Calu3 (cell line): ENCODE data around the gene MRPL9. TPM values are rescaled to one million over a fixed set of nuclear protein-coding genes. Genes with fewer than 3 reads are reported as not detected.

Source experiments
- BruUV-seq: library from RNA; stranded (reverse); fragments of 400-500 nt; replicated peaks from 2 replicates; lab custom pipeline; 2021; lab: Mats Ljungman, UMichigan
- CTCF ChIA-PET: fragments of 300-600 bp; sonication (Branson Sonifier 250); formaldehyde crosslinking; loops from one replicate; lab custom pipeline; 2022; ENCODE audit warnings: antibody characterized with exemption; lab: Charles Lee
- DNase-seq: peaks from one replicate; pipeline ENCODE4 v3.0.0; 2022
- H3K27ac Mint-ChIP-seq: one replicate; pipeline ENCODE4 v1.8.0; 2022; ENCODE audit warnings: mixed read lengths; ENCODE audit not compliant: unreplicated experiment
- H3K27me3 Mint-ChIP-seq: one replicate; pipeline ENCODE4 v1.8.0; 2022; ENCODE audit warnings: mixed read lengths; ENCODE audit not compliant: unreplicated experiment
- H3K36me3 Mint-ChIP-seq: one replicate; pipeline ENCODE4 v1.8.0; 2022; ENCODE audit warnings: mild to moderate bottlenecking, moderate library complexity, mixed read lengths; ENCODE audit not compliant: insufficient read depth, unreplicated experiment
- H3K4me1 Mint-ChIP-seq: one replicate; pipeline ENCODE4 v1.8.0; 2022; ENCODE audit warnings: mild to moderate bottlenecking, low read depth, mixed read lengths; ENCODE audit not compliant: unreplicated experiment
- H3K4me3 Mint-ChIP-seq: one replicate; pipeline ENCODE4 v1.8.0; 2022; ENCODE audit warnings: mild to moderate bottlenecking, low read depth, moderate library complexity, mixed read lengths; ENCODE audit not compliant: unreplicated experiment
- H3K9me3 Mint-ChIP-seq: one replicate; pipeline ENCODE4 v1.8.0; 2022; ENCODE audit warnings: low read depth, mixed read lengths; ENCODE audit not compliant: unreplicated experiment
- CTCF ChIP-seq: fragments of 200-600 bp; IDR thresholded peaks from one replicate; pipeline ENCODE4 v1.8.0; 2022; ENCODE audit warnings: antibody characterized with exemption; ENCODE audit not compliant: unreplicated experiment
- intact Hi-C: fragments of 100-400 bp; cut with micrococcal nuclease; formaldehyde crosslinking; loops from one replicate; pipeline ENCODE4 v1.10.0; 2022; ENCODE audit not compliant: unreplicated experiment
- total RNA-seq: library from RNA; stranded (reverse); gene quantifications from 2 replicates; pipeline ENCODE4 v1.2.3, GENCODE V29; 2022

The MRPL9 gene
- total RNA-seq, 1 experiment from 2014 or later: 118 TPM

GRCh38 chr1:151715726-151716404 lies 47.4 kb downstream of the MRPL9 start:
- no peaks in the 10 kb centered on the region for H3K9me3 Mint-ChIP-seq
- no peaks in the 10 kb centered on the region for H3K36me3 Mint-ChIP-seq
- no peak overlapping the region for H3K4me3 Mint-ChIP-seq
- peaks cover 37% of the 10 kb centered on the region for H3K4me1 Mint-ChIP-seq
- H3K27me3 Mint-ChIP-seq: peaks cover 67% of the 10 kb centered on the region
- no peak overlapping the region for H3K27ac Mint-ChIP-seq
- BruUV-seq: no TSS peak
- no peak for TF ChIP-seq CTCF
- no peak for DNase-seq
- intact Hi-C loops: no loop called here
- CTCF ChIA-PET: no interaction called here

- CTCF ChIA-PET: interaction anchor here (0.6 kb wide), 1 partner anchor 26 kb away, joined by 3 read pairs; no protein-coding TSS in a partner anchor
- H3K27ac Mint-ChIP-seq: no peak overlapping the region
- no peaks in the 10 kb centered on the region for H3K36me3 Mint-ChIP-seq
- H3K9me3 Mint-ChIP-seq: no peaks in the 10 kb centered on the region
- no peak for TF ChIP-seq CTCF
- intact Hi-C loops: no loop called here
- no peak for DNase-seq
- no peak overlapping the region for H3K4me3 Mint-ChIP-seq
- no TSS peak for BruUV-seq
- peaks cover 59% of the 10 kb centered on the region for H3K27me3 Mint-ChIP-seq
- H3K4me1 Mint-ChIP-seq: peaks cover 29% of the 10 kb centered on the region
These were observed 48.2 kb downstream of the MRPL9 start for GRCh38 chr1:151714820-151715725.

GRCh38 chr1:151713874-151714273 lies 49.4 kb downstream of the MRPL9 start:
- H3K27me3 Mint-ChIP-seq: peaks cover 47% of the 10 kb centered on the region
- no peak overlapping the region for H3K4me3 Mint-ChIP-seq
- no peak for TF ChIP-seq CTCF
- intact Hi-C loops: no loop called here
- no peaks in the 10 kb centered on the region for H3K36me3 Mint-ChIP-seq
- CTCF ChIA-PET: no interaction called here
- no peaks in the 10 kb centered on the region for H3K9me3 Mint-ChIP-seq
- no peak overlapping the region for H3K27ac Mint-ChIP-seq
- no TSS peak for BruUV-seq
- no peak for DNase-seq
- peaks cover 29% of the 10 kb centered on the region for H3K4me1 Mint-ChIP-seq

GRCh38 chr1:151713044-151713443 lies 50.3 kb downstream of the MRPL9 start:
- Mint-ChIP-seq H3K4me3 (no peak overlapping the region), H3K27me3 (peaks cover 38% of the 10 kb centered on the region), H3K27ac (no peak overlapping the region), H3K4me1 (peaks cover 29% of the 10 kb centered on the region), H3K9me3 (no peaks in the 10 kb centered on the region), H3K36me3 (no peaks in the 10 kb centered on the region)
- BruUV-seq: no TSS peak
- intact Hi-C loops: no loop called here
- DNase-seq: peak; percentile 82
- CTCF ChIA-PET: interaction anchor here (0.7 to 1.0 kb wide), 5 partner anchors 22 to 166 kb away, joined by 3 to 6 read pairs (median 3); partner anchors contain the start of gene C2CD4D
- no peak for TF ChIP-seq CTCF
